ENCODE measurements around the gene MCRIP1. TPM values are rescaled to one million over a fixed set of nuclear protein-coding genes. Genes with fewer than 3 reads are reported as not detected.

MCRIP1 gene
- total RNA-seq, 8 experiments from 2014 or later = 18.1 to 139 (median 101) TPM

- peaks cover 14 to 20% of the 10 kb centered on the region in 2 donors for H3K4me1 ChIP-seq (replicated peaks in 1 of 2)
- in situ Hi-C loops (cut with MboI; ENCODE audit: low pct_unique_long_range_greater_than_20kb in 2 of 9, low sequenced_read_pairs in 9 of 9, unreplicated experiment in 9 of 9) = no loop called here
- H3K4me3 ChIP-seq = peak overlapping the region; percentile 66 to 94 (median 89)
- peak overlapping the region; percentile 52 to 96 for H3K27ac ChIP-seq
- ATAC-seq (replicated peaks in 6 of 8) = peak in 6 of 8 experiments; percentile 4 to 24 (median 8)
- WGBS, 10 experiments = 8 to 70% (median 43%) methylated on average over 2 to 13 of the region's 18 CpGs; no CpG with 5 or more reads in 4 of the 10 experiments
Observed at GRCh38 chr17:81831957-81832607, 1.0 kb downstream of the MCRIP1 start.

- no peak overlapping the region for H3K27ac ChIP-seq
- peak overlapping the region; percentile 5 to 94 (median 82) for H3K4me3 ChIP-seq
- H3K4me1 ChIP-seq (replicated peaks in 1 of 2) = peaks cover 14 to 20% of the 10 kb centered on the region in 2 donors
- in situ Hi-C loops (cut with MboI; ENCODE audit: low pct_unique_long_range_greater_than_20kb in 2 of 9, low sequenced_read_pairs in 9 of 9, unreplicated experiment in 9 of 9) = no loop called here
- ATAC-seq (replicated peaks in 6 of 8) = no peak
- WGBS, 10 experiments = 58 to 100% (median 95%) methylated on average over 1 to 5 of the region's 7 CpGs; no CpG with 5 or more reads in 5 of the 10 experiments
Observed at GRCh38 chr17:81831563-81831956, 1.5 kb downstream of the MCRIP1 start.

- 100% methylated on average over 1 to 2 of the region's 6 CpGs; no CpG with 5 or more reads in 8 of the 10 experiments for WGBS, 10 experiments
- H3K4me1 ChIP-seq (replicated peaks in 1 of 2) = peaks cover 14 to 20% of the 10 kb centered on the region in 2 donors
- in situ Hi-C loops (cut with MboI; ENCODE audit: low pct_unique_long_range_greater_than_20kb in 2 of 9, low sequenced_read_pairs in 9 of 9, unreplicated experiment in 9 of 9) = no loop called here
- no peak overlapping the region for H3K4me3 ChIP-seq
- no peak overlapping the region for H3K27ac ChIP-seq
- no peak for ATAC-seq (replicated peaks in 6 of 8)
Observed at GRCh38 chr17:81829858-81830257, 3.2 kb downstream of the MCRIP1 start.

GRCh38 chr17:81828656-81829055 is 4.4 kb downstream of the MCRIP1 start:
- H3K27ac ChIP-seq = no peak overlapping the region
- 67 to 100% (median 79%) methylated on average over 2 to 7 of the region's 7 CpGs; no CpG with 5 or more reads in 4 of the 10 experiments for WGBS, 10 experiments
- H3K4me3 ChIP-seq = no peak overlapping the region
- in situ Hi-C loops (cut with MboI; ENCODE audit: low pct_unique_long_range_greater_than_20kb in 2 of 9, low sequenced_read_pairs in 9 of 9, unreplicated experiment in 9 of 9) = no loop called here
- no peak for ATAC-seq (replicated peaks in 6 of 8)
- peaks cover 8 to 10% of the 10 kb centered on the region in 2 donors for H3K4me1 ChIP-seq (replicated peaks in 1 of 2)

- Histone ChIP-seq H3K4me3 (no peak overlapping the region), H3K27ac (no peak overlapping the region), H3K4me1 (replicated peaks in 1 of 2) (no peaks in the 10 kb centered on the region)
- ATAC-seq (replicated peaks in 6 of 8) = no peak
- WGBS, 10 experiments = 30 to 100% (median 90%) methylated on average over 1 to 9 of the region's 11 CpGs; no CpG with 5 or more reads in 5 of the 10 experiments
- in situ Hi-C loops (cut with MboI; ENCODE audit: low pct_unique_long_range_greater_than_20kb in 2 of 9, low sequenced_read_pairs in 9 of 9, unreplicated experiment in 9 of 9) = no loop called here
Observed at GRCh38 chr17:81825841-81826466, 7.1 kb downstream of the MCRIP1 start.

- H3K4me1 ChIP-seq (replicated peaks in 1 of 2) = no peaks in the 10 kb centered on the region
- 78 to 93% (median 83%) methylated on average over 3 to 5 of the region's 11 CpGs; no CpG with 5 or more reads in 7 of the 10 experiments for WGBS, 10 experiments
- H3K4me3 ChIP-seq = no peak overlapping the region
- no peak overlapping the region for H3K27ac ChIP-seq
- in situ Hi-C loops (cut with MboI; ENCODE audit: low pct_unique_long_range_greater_than_20kb in 2 of 9, low sequenced_read_pairs in 9 of 9, unreplicated experiment in 9 of 9) = no loop called here
- no peak for ATAC-seq (replicated peaks in 6 of 8)
Observed at GRCh38 chr17:81824595-81824994, 8.5 kb downstream of the MCRIP1 start.

GRCh38 chr17:81823820-81824550 is 9.1 kb downstream of the MCRIP1 start:
- in situ Hi-C loops (cut with MboI; ENCODE audit: low pct_unique_long_range_greater_than_20kb in 2 of 9, low sequenced_read_pairs in 9 of 9, unreplicated experiment in 9 of 9) = no loop called here
- WGBS, 10 experiments = 80 to 82% (median 81%) methylated on average over 2 to 3 of the region's 33 CpGs; no CpG with 5 or more reads in 7 of the 10 experiments
- no peak overlapping the region for H3K4me3 ChIP-seq
- H3K4me1 ChIP-seq (replicated peaks in 1 of 2) = no peaks in the 10 kb centered on the region
- peak in 1 of 8 experiments; percentile 53 for ATAC-seq (replicated peaks in 6 of 8)
- no peak overlapping the region for H3K27ac ChIP-seq

GRCh38 chr17:81822996-81823819 is 9.9 kb downstream of the MCRIP1 start:
- H3K27ac ChIP-seq = no peak overlapping the region
- in situ Hi-C loops (cut with MboI; ENCODE audit: low pct_unique_long_range_greater_than_20kb in 2 of 9, low sequenced_read_pairs in 9 of 9, unreplicated experiment in 9 of 9) = no loop called here

GRCh38 chr17:81822312-81822637 is 10.8 kb downstream of the MCRIP1 start:
- 64 to 100% (median 89%) methylated on average over 1 to 5 of the region's 8 CpGs; no CpG with 5 or more reads in 6 of the 10 experiments for WGBS, 10 experiments
- Histone ChIP-seq H3K27ac (no peak overlapping the region), H3K4me1 (replicated peaks in 1 of 2) (peaks cover 5 to 8% of the 10 kb centered on the region in 2 donors), H3K4me3 (no peak overlapping the region)
- in situ Hi-C loops (cut with MboI; ENCODE audit: low pct_unique_long_range_greater_than_20kb in 2 of 9, low sequenced_read_pairs in 9 of 9, unreplicated experiment in 9 of 9) = no loop called here
- ATAC-seq (replicated peaks in 6 of 8) = no peak

More at GRCh38 chr17:81822996-81823819, 9.9 kb downstream of the MCRIP1 start:
- peak in 1 of 8 experiments; percentile 3 for ATAC-seq (replicated peaks in 6 of 8)
- no peaks in the 10 kb centered on the region for H3K4me1 ChIP-seq (replicated peaks in 1 of 2)
- 94 to 100% methylated on average over 1 to 10 of the region's 30 CpGs; no CpG with 5 or more reads in 8 of the 10 experiments for WGBS, 10 experiments
- no peak overlapping the region for H3K4me3 ChIP-seq

- WGBS, 10 experiments = 68 to 100% (median 100%) methylated on average over 1 to 8 of the region's 20 CpGs; no CpG with 5 or more reads in 7 of the 10 experiments
- peaks cover 5 to 12% of the 10 kb centered on the region in 2 donors for H3K4me1 ChIP-seq (replicated peaks in 1 of 2)
- in situ Hi-C loops (cut with MboI; ENCODE audit: low pct_unique_long_range_greater_than_20kb in 2 of 9, low sequenced_read_pairs in 9 of 9, unreplicated experiment in 9 of 9) = no loop called here
- no peak overlapping the region for H3K27ac ChIP-seq
- no peak overlapping the region for H3K4me3 ChIP-seq
- ATAC-seq (replicated peaks in 6 of 8) = peak; percentile 42 to 97 (median 52)
Observed at GRCh38 chr17:81821603-81822311, 11.3 kb downstream of the MCRIP1 start.

- no peak overlapping the region for H3K27ac ChIP-seq
- WGBS, 10 experiments = 85 to 95% (median 87%) methylated on average over 4 to 7 of the region's 8 CpGs; no CpG with 5 or more reads in 7 of the 10 experiments
- no peak overlapping the region for H3K4me3 ChIP-seq
- peaks cover 5 to 12% of the 10 kb centered on the region in 2 donors for H3K4me1 ChIP-seq (replicated peaks in 1 of 2)
- in situ Hi-C loops (cut with MboI; ENCODE audit: low pct_unique_long_range_greater_than_20kb in 2 of 9, low sequenced_read_pairs in 9 of 9, unreplicated experiment in 9 of 9) = no loop called here
- ATAC-seq (replicated peaks in 6 of 8) = peak in 1 of 8 experiments; percentile 2
Observed at GRCh38 chr17:81821147-81821546, 11.9 kb downstream of the MCRIP1 start.

GRCh38 chr17:81819708-81820107 is 13.4 kb downstream of the MCRIP1 start:
- no peak overlapping the region for H3K27ac ChIP-seq
- H3K4me1 ChIP-seq (replicated peaks in 1 of 2) = peaks cover 13 to 22% of the 10 kb centered on the region in 2 donors
- no peak overlapping the region for H3K4me3 ChIP-seq
- ATAC-seq (replicated peaks in 6 of 8) = no peak
- WGBS, 10 experiments = 83% methylated on average over 2 of the region's 13 CpGs; no CpG with 5 or more reads in 9 of the 10 experiments
- in situ Hi-C loops (cut with MboI; ENCODE audit: low pct_unique_long_range_greater_than_20kb in 2 of 9, low sequenced_read_pairs in 9 of 9, unreplicated experiment in 9 of 9) = no loop called here

All from motor neuron (in vitro differentiated cells).